HepG2 (cell line): ENCODE results near the gene PRR30. TPM values are rescaled to one million over a fixed set of nuclear protein-coding genes. Genes with fewer than 3 reads are reported as not detected.
A peak's percentile ranks its signal among the peaks of the same experiment; 100 is the strongest.

Source experiments
- EED ChIP-seq: sonication (generic); formaldehyde crosslinking; IDR thresholded peaks from 2 replicates; pipeline ENCODE4 v1.5.0; 2020; ENCODE audit warnings: mild to moderate bottlenecking, missing genetic modification reagents
- ZBTB38 ChIP-seq: sonication (generic); formaldehyde crosslinking; IDR thresholded peaks from 2 replicates; pipeline ENCODE4 v1.5.1; 2020; ENCODE audit warnings: mild to moderate bottlenecking, missing genetic modification reagents
- ZNF121 ChIP-seq: sonication (generic); formaldehyde crosslinking; IDR thresholded peaks from 2 replicates; pipeline ENCODE4 v1.5.0; 2020; ENCODE audit warnings: mild to moderate bottlenecking, missing genetic modification reagents
- ZNF317 ChIP-seq: sonication (generic); formaldehyde crosslinking; IDR thresholded peaks from 2 replicates; pipeline ENCODE4 v1.5.0; 2020; ENCODE audit warnings: mild to moderate bottlenecking, missing genetic modification reagents
- ZNF329 ChIP-seq: sonication (generic); formaldehyde crosslinking; IDR thresholded peaks from 2 replicates; pipeline ENCODE4 v1.9.0; 2021; ENCODE audit warnings: low read depth, mild to moderate bottlenecking, missing genetic modification reagents
- polyA plus RNA-seq, 8 experiments: library from polyadenylated mRNA; depleted of rRNA in 3 of 8; stranded (reverse) in 7 of 8; unstranded in 1 of 8; fragments of >200 nt; fragmentation: Illumina TruSeq in 4 of 8; extraction: Trizol in 4 of 8; gene quantifications; 2 replicates each; pipeline versions ENCODE4 v1.2.1 to v1.2.3, GENCODE V29; 2011 to 2016; ENCODE audit warnings: low read depth in 4 of 8, missing spikeins in 1 of 8, mixed read lengths in 1 of 8; ENCODE audit not compliant: insufficient read depth in 1 of 8
- total RNA-seq, 5 experiments: library from RNA; depleted of rRNA; stranded (reverse); fragments of >200 nt; fragmentation: Illumina TruSeq; extraction: Trizol; gene quantifications; 2 replicates each; pipeline ENCODE4 v1.2.3, GENCODE V29; 2016; ENCODE audit warnings: low read depth in 1 of 5
- TF ChIP-seq, protein P1 (sequence below): IDR thresholded peaks from 2 replicates; pipeline ENCODE4 v1.6.1; 2016; ENCODE audit warnings: missing biosample characterization, missing genetic modification reagents, low read depth
- TF ChIP-seq, protein P2 (sequence below): sonication (generic); formaldehyde crosslinking; IDR thresholded peaks from 2 replicates; pipeline ENCODE4 v1.4.0; 2020; ENCODE audit warnings: mild to moderate bottlenecking, low read depth, missing genetic modification reagents
- TF ChIP-seq, protein P3 (sequence below): sonication (generic); IDR thresholded peaks from 2 replicates; pipeline ENCODE4 v1.6.1; 2016; ENCODE audit warnings: low read depth, borderline replicate concordance

The PRR30 gene
- total and polyA plus RNA-seq, 2 of the 13 experiments (the other 11 are each of a cell fraction or from before 2014, with no cell fraction given): not detected

DNA sequence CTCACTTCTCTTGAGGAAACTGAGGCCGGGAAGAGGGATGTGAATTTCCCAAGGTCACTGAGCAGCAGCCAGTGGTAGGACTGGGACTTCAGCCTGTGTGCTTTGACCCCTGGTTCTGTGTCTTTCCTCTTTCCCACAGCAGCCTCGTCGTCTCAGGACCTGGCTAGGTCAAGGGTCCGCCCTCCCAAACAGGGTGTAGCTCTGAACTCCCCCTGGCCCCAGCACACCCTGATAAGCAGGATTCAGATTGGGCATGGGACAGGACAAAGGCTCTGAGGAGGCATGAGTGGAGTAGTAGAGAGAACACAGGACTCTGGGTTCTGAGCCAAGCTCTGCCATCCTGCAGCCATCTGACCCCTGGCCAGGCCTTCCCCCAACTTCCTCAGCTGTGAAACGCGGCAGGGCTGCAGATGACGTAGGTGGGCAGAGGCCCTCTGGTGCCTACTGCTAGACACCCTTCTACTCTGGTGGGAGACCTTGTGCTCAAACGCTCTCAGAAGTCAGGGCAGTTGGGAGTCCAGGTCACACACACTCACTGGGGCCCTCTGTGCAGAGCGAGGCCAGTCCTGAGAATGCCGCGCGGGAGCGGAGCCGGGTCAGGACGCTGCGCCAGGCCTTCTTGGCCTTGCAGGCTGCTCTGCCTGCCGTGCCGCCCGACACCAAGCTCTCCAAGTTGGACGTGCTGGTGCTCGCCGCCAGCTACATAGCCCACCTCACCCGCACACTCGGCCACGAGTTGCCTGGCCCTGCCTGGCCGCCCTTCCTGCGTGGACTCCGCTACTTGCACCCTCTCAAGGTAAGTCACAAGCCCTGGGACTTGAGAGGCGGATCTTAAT lies 10.6 kb upstream of the PRR30 start (continued):
- peak; percentile 82 for TF ChIP-seq ZBTB38 (CRISPR knock-in tag)
- TF ChIP-seq, protein P1, sequence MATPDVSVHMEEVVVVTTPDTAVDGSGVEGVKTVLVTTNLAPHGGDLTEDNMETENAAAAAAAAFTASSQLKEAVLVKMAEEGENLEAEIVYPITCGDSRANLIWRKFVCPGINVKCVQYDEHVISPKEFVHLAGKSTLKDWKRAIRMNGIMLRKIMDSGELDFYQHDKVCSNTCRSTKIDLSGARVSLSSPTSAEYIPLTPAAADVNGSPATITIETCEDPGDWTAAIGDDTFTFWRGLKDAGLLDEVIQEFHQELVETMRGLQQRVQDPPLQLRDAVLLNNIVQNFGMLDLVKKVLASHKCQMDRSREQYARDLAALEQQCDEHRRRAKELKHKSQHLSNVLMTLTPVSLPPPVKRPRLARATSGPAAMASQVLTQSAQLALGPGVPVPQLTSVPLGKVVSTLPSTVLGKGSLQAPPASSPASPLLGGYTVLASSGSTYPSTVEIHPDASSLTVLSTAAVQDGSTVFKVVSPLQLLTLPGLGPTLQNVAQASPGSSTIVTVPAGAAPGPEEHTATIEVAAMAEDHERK (CRISPR knock-in tag): no peak
- no peak for TF ChIP-seq EED (CRISPR knock-in tag)
- TF ChIP-seq ZNF329: no peak
- TF ChIP-seq, protein P2, sequence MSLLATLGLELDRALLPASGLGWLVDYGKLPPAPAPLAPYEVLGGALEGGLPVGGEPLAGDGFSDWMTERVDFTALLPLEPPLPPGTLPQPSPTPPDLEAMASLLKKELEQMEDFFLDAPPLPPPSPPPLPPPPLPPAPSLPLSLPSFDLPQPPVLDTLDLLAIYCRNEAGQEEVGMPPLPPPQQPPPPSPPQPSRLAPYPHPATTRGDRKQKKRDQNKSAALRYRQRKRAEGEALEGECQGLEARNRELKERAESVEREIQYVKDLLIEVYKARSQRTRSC (CRISPR knock-in tag): no peak
- no peak for TF ChIP-seq ZNF121
- TF ChIP-seq, protein P3, sequence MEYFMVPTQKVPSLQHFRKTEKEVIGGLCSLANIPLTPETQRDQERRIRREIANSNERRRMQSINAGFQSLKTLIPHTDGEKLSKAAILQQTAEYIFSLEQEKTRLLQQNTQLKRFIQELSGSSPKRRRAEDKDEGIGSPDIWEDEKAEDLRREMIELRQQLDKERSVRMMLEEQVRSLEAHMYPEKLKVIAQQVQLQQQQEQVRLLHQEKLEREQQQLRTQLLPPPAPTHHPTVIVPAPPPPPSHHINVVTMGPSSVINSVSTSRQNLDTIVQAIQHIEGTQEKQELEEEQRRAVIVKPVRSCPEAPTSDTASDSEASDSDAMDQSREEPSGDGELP: no peak
- no peak for TF ChIP-seq ZNF317 (CRISPR knock-in tag)
- TF ChIP-seq, all 625 proteins: peak for 23
